Stimulated activated CD8-positive, alpha-beta memory T cell treated with anti-CD3 and anti-CD28 coated beads, Interleukin-12 subunit alpha, Interleukin-12 subunit beta, amount 100 ng/mL, for 1 hour (primary cell): ENCODE data around the gene ZNF91.
A peak's percentile ranks its signal among the peaks of the same experiment; 100 is the strongest.
"Not testable (repeated sequence)": the region's sequence is repeated elsewhere in the genome, so short reads cannot be mapped to it uniquely, and the experiment has no call there.

Experiments
- DNase-seq: peaks from one replicate; pipeline ENCODE4 v3.0.0-alpha.2; 2020; ENCODE audit warnings: low read depth

Gene ZNF91

GRCh38 chr19:23395722-23396117, 449 bp upstream of the ZNF91 start:
- DNase-seq = not testable (repeated sequence)

- DNase-seq = peak; percentile 30
Observed at GRCh38 chr19:23394511-23394910, 760 bp downstream of the ZNF91 start.

- no peak for DNase-seq
Observed at GRCh38 chr19:23393121-23393520, 2.1 kb downstream of the ZNF91 start.

- no peak for DNase-seq
Observed at GRCh38 chr19:23391236-23391635, 4.0 kb downstream of the ZNF91 start.

- DNase-seq = no peak
Observed at GRCh38 chr19:23385404-23385803, 9.9 kb downstream of the ZNF91 start.

- DNase-seq = no peak
Observed at GRCh38 chr19:23384858-23385257, 10.4 kb downstream of the ZNF91 start.

- no peak for DNase-seq
Observed at GRCh38 chr19:23384166-23384565, 11.1 kb downstream of the ZNF91 start.

- no peak for DNase-seq
Observed at GRCh38 chr19:23382955-23383354, 12.3 kb downstream of the ZNF91 start.

GRCh38 chr19:23381114-23381513, 14.2 kb downstream of the ZNF91 start:
- DNase-seq = no peak

GRCh38 chr19:23379671-23380070, 15.6 kb downstream of the ZNF91 start:
- not testable (repeated sequence) for DNase-seq

GRCh38 chr19:23378948-23379347, 16.3 kb downstream of the ZNF91 start:
- DNase-seq = no peak

GRCh38 chr19:23377276-23377675, 18.0 kb downstream of the ZNF91 start:
- DNase-seq = no peak

- no peak for DNase-seq
Observed at GRCh38 chr19:23366437-23366836, 28.8 kb downstream of the ZNF91 start.

- not testable (repeated sequence) for DNase-seq
Observed at GRCh38 chr19:23366031-23366430, 29.2 kb downstream of the ZNF91 start.

- DNase-seq = no peak
Observed at GRCh38 chr19:23365222-23365621, 30.0 kb downstream of the ZNF91 start.

- not testable (repeated sequence) for DNase-seq
Observed at GRCh38 chr19:23361843-23362242, 33.4 kb downstream of the ZNF91 start.

- DNase-seq = no peak
Observed at GRCh38 chr19:23351806-23352205, 43.5 kb downstream of the ZNF91 start.

- no peak for DNase-seq
Observed at GRCh38 chr19:23346696-23347095, 48.6 kb downstream of the ZNF91 start.

GRCh38 chr19:23345838-23346237, 49.4 kb downstream of the ZNF91 start:
- DNase-seq = no peak

- no peak for DNase-seq
Observed at GRCh38 chr19:23343434-23344010, 51.7 kb downstream of the ZNF91 start.

GRCh38 chr19:23328211-23328610, 67.1 kb downstream of the ZNF91 start:
- no peak for DNase-seq

GRCh38 chr19:23321953-23322549, 73.2 kb downstream of the ZNF91 start:
- DNase-seq = no peak

- not testable (repeated sequence) for DNase-seq
Observed at GRCh38 chr19:23321403-23321802, 73.9 kb downstream of the ZNF91 start.

- DNase-seq = not testable (repeated sequence)
Observed at GRCh38 chr19:23319571-23319970, 75.7 kb downstream of the ZNF91 start.
